ENCODE data around the gene PRDM11.
A peak's percentile ranks its signal among the peaks of the same experiment; 100 is the strongest.

GRCh38 chr11:45180848-45181192 is 34.4 kb downstream of the PRDM11 start:
- peak in 1 of 2 donors; percentile 43 for TF ChIP-seq POLR2A (IDR thresholded peaks at IDR 0.05)
- TF ChIP-seq CTCF (IDR thresholded peaks at IDR 0.05) = no peak
